ENCODE measurements around the gene GLT8D2.

DNA sequence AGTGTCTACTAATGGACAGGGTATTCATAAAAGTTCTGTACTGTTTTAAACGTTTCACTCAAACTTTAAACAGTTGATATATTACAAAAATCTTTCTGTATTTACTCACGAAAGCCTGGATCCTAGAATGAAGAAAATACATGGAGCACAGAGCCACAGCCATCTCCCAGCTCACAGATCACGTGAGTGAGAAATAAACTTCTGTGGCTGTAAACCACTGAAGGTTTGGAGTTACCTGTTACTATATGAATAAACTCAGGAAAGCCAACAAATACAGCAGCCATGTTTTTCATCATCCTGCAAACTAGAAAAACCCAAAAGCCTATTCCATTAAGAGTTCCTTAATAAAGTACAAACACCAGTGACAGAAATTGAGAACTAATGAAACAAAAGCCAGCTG, 85.2 kb downstream of the GLT8D2 start:
- TF ChIP-seq, protein P1, sequence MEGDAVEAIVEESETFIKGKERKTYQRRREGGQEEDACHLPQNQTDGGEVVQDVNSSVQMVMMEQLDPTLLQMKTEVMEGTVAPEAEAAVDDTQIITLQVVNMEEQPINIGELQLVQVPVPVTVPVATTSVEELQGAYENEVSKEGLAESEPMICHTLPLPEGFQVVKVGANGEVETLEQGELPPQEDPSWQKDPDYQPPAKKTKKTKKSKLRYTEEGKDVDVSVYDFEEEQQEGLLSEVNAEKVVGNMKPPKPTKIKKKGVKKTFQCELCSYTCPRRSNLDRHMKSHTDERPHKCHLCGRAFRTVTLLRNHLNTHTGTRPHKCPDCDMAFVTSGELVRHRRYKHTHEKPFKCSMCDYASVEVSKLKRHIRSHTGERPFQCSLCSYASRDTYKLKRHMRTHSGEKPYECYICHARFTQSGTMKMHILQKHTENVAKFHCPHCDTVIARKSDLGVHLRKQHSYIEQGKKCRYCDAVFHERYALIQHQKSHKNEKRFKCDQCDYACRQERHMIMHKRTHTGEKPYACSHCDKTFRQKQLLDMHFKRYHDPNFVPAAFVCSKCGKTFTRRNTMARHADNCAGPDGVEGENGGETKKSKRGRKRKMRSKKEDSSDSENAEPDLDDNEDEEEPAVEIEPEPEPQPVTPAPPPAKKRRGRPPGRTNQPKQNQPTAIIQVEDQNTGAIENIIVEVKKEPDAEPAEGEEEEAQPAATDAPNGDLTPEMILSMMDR (IDR thresholded peaks at IDR 0.05) = no peak
- TF ChIP-seq POLR2AphosphoS5 (IDR thresholded peaks at IDR 0.05) = no peak
- TF ChIP-seq POLR2A (IDR thresholded peaks at IDR 0.05) = no peak

All from prostate gland (tissue), 2 donors.